Activated CD8-positive, alpha-beta T cell treated with anti-CD3 and anti-CD28 coated beads for 36 hours (primary cell): Measurements from ENCODE around the gene ATP11C. TPM values are rescaled to one million over a fixed set of nuclear protein-coding genes. Genes with fewer than 3 reads are reported as not detected.

Experiments used
- ATAC-seq: fragments of 200-7000 bp; cut with Tn5 transposase; one replicate; pipeline ENCODE4 v1.10.0; 2021; ENCODE audit warnings: mild to moderate bottlenecking, moderate library complexity
- CTCF ChIA-PET: fragments of 350-600 bp; sonication (Branson Sonifier 250); formaldehyde crosslinking; loops from one replicate; lab custom pipeline; 2021; ENCODE audit warnings: antibody characterized with exemption; lab: Charles Lee
- POLR2A ChIA-PET: fragments of 350-600 bp; sonication (Branson Sonifier 250); formaldehyde crosslinking; loops from one replicate; lab custom pipeline; 2021; ENCODE audit warnings: antibody characterized with exemption; lab: Charles Lee
- DNase-seq: peaks from one replicate; pipeline ENCODE4 v3.0.0-alpha.2; 2020
- H3K27ac Mint-ChIP-seq: one replicate; pipeline ENCODE4 v1.8.0; 2021; ENCODE audit warnings: mild to moderate bottlenecking, mixed read lengths
- H3K27me3 Mint-ChIP-seq: one replicate; pipeline ENCODE4 v1.8.0; 2021; ENCODE audit warnings: mixed read lengths
- H3K36me3 Mint-ChIP-seq: one replicate; pipeline ENCODE4 v1.8.0; 2021; ENCODE audit warnings: low read depth, mixed read lengths
- H3K4me1 Mint-ChIP-seq: one replicate; pipeline ENCODE4 v1.8.0; 2021; ENCODE audit warnings: low read depth, mixed read lengths
- H3K4me3 Mint-ChIP-seq: one replicate; pipeline ENCODE4 v1.8.0; 2021; ENCODE audit warnings: mild to moderate bottlenecking, moderate library complexity, mixed read lengths
- H3K9me3 Mint-ChIP-seq: one replicate; pipeline ENCODE4 v1.8.0; 2021; ENCODE audit warnings: mixed read lengths
- CTCF ChIP-seq: fragments of 200-600 bp; IDR thresholded peaks from one replicate; pipeline ENCODE4 v1.8.0; 2022; ENCODE audit warnings: antibody characterized with exemption, mild to moderate bottlenecking
- intact Hi-C: fragments of 100-400 bp; cut with micrococcal nuclease; formaldehyde crosslinking; loops from one replicate; pipeline ENCODE4 v1.10.0; 2022
- total RNA-seq, 2 experiments: library from RNA; stranded (reverse); gene quantifications; one replicate each; pipeline ENCODE4 v1.2.3, GENCODE V29; 2021

The ATP11C gene
- total RNA-seq, 2 experiments from 2014 or later = 19.3 to 27.0 TPM

- no peak overlapping the region for H3K27ac Mint-ChIP-seq
- peaks cover 2% of the 10 kb centered on the region for H3K4me1 Mint-ChIP-seq
- DNase-seq (no peak), ATAC-seq (no peak)
- POLR2A ChIA-PET = interaction anchor here (0.6 to 1.2 kb wide), 3 partner anchors 15 to 172 kb away, joined by 3 read pairs; no protein-coding TSS in a partner anchor
- no peak overlapping the region for H3K4me3 Mint-ChIP-seq
- TF ChIP-seq CTCF = no peak
- intact Hi-C loops = no loop called here
- H3K27me3 Mint-ChIP-seq = no peaks in the 10 kb centered on the region
- no peaks in the 10 kb centered on the region for H3K9me3 Mint-ChIP-seq
- H3K36me3 Mint-ChIP-seq = peaks cover 28% of the 10 kb centered on the region
- CTCF ChIA-PET = no interaction called here
These were observed 148.9 kb downstream of the ATP11C start for GRCh38 chrX:139783959-139784358.

- peaks cover 33% of the 10 kb centered on the region for H3K36me3 Mint-ChIP-seq
These were observed 149.8 kb downstream of the ATP11C start for GRCh38 chrX:139783030-139783429.

GRCh38 chrX:139776599-139776998, 156.3 kb downstream of the ATP11C start:
- no peak for TF ChIP-seq CTCF
- ChIA-PET CTCF (no interaction called here), POLR2A (no interaction called here)
- H3K27me3 Mint-ChIP-seq = no peaks in the 10 kb centered on the region
- H3K4me1 Mint-ChIP-seq = peaks cover 2% of the 10 kb centered on the region
- DNase-seq = no peak
- H3K27ac Mint-ChIP-seq = no peak overlapping the region
- ATAC-seq = no peak
- peaks cover 59% of the 10 kb centered on the region for H3K36me3 Mint-ChIP-seq
- no peak overlapping the region for H3K4me3 Mint-ChIP-seq
- no peaks in the 10 kb centered on the region for H3K9me3 Mint-ChIP-seq
- intact Hi-C loops = no loop called here

More at GRCh38 chrX:139783030-139783429, 149.8 kb downstream of the ATP11C start:
- no peak for DNase-seq
- no peak for ATAC-seq
- Mint-ChIP-seq H3K27ac (no peak overlapping the region), H3K4me3 (no peak overlapping the region), H3K4me1 (peaks cover 2% of the 10 kb centered on the region), H3K27me3 (no peaks in the 10 kb centered on the region), H3K9me3 (no peaks in the 10 kb centered on the region)
- intact Hi-C loops = no loop called here
- CTCF ChIA-PET = no interaction called here
- TF ChIP-seq CTCF = no peak
- POLR2A ChIA-PET = no interaction called here

GRCh38 chrX:139770366-139770765, 162.5 kb downstream of the ATP11C start:
- DNase-seq = no peak
- ChIA-PET CTCF (no interaction called here), POLR2A (no interaction called here)
- Mint-ChIP-seq H3K9me3 (no peaks in the 10 kb centered on the region), H3K4me1 (no peaks in the 10 kb centered on the region), H3K27me3 (no peaks in the 10 kb centered on the region), H3K4me3 (no peak overlapping the region), H3K36me3 (peaks cover 43% of the 10 kb centered on the region), H3K27ac (no peak overlapping the region)
- TF ChIP-seq CTCF = no peak
- intact Hi-C loops = no loop called here
- no peak for ATAC-seq

GRCh38 chrX:139766545-139766983, 166.3 kb downstream of the ATP11C start:
- intact Hi-C loops = no loop called here
- Mint-ChIP-seq H3K9me3 (no peaks in the 10 kb centered on the region), H3K4me3 (no peak overlapping the region), H3K27ac (no peak overlapping the region), H3K4me1 (no peaks in the 10 kb centered on the region), H3K36me3 (peaks cover 17% of the 10 kb centered on the region), H3K27me3 (no peaks in the 10 kb centered on the region)
- ChIA-PET CTCF (interaction anchor here (1.3 kb wide), 1 partner anchor 27 kb away, joined by 3 read pairs; no protein-coding TSS in a partner anchor), POLR2A (no interaction called here)
- ATAC-seq = peak; percentile 95
- DNase-seq = peak; percentile 64
- no peak for TF ChIP-seq CTCF
